GM12878 (cell line): ENCODE measurements around the gene TTC19. TPM values are rescaled to one million over a fixed set of nuclear protein-coding genes. Genes with fewer than 3 reads are reported as not detected.

Experiments
- ATAC-seq: fragments of 200-7000 bp; cut with Tn5 transposase; 3 replicates; pipeline ENCODE4 v1.9.1; 2020; ENCODE audit warnings: mild to moderate bottlenecking, moderate library complexity
- BruUV-seq: library from RNA; stranded (reverse); fragments of 400-500 nt; replicated peaks from 2 replicates; lab custom pipeline; 2021; lab: Mats Ljungman, UMichigan
- CTCF ChIA-PET: fragments of 300-600 bp; sonication (Branson Sonifier 250); formaldehyde crosslinking; extraction: SDS; loops from one replicate; lab custom pipeline; 2021; ENCODE audit warnings: inconsistent platforms; lab: Yijun Ruan, JAX
- POLR2A ChIA-PET: fragments of 350-600 bp; formaldehyde crosslinking; extraction: SDS; loops from one replicate; lab custom pipeline; 2021; ENCODE audit warnings: inconsistent platforms; lab: Charles Lee
- RAD21 ChIA-PET: fragments of 300-600 bp; sonication (Branson Sonifier 250); formaldehyde crosslinking; loops from one replicate; lab custom pipeline; 2023; ENCODE audit warnings: antibody characterized with exemption; ENCODE audit not compliant: unreplicated experiment; lab: Charles Lee
- SMC1A ChIA-PET: fragments of 300-600 bp; sonication (Branson Sonifier 250); formaldehyde crosslinking; loops from one replicate; lab custom pipeline; 2023; ENCODE audit not compliant: unreplicated experiment, uncharacterized antibody; lab: Charles Lee
- DNase-seq: peaks from one replicate; pipeline ENCODE4 v3.0.0-alpha.2; 2011; ENCODE audit warnings: low read depth, low spot score
- FAIRE-seq: peaks from 3 replicates; lab custom pipeline; 2011; peaks lifted over from hg19 to GRCh38; lab: Jason Lieb, UNC
- H2AFZ ChIP-seq: 2 replicates; pipeline ENCODE4 v1.6.0; 2011; ENCODE audit warnings: low read depth, low read length, control low read depth; ENCODE audit not compliant: control insufficient read depth
- H3K27ac ChIP-seq: 2 replicates; pipeline ENCODE4 v1.5.1; 2011; ENCODE audit warnings: control low read depth; ENCODE audit not compliant: control insufficient read depth, insufficient read depth
- H3K27me3 ChIP-seq, 2 experiments: replicated peaks in 1 of 2; 2 replicates each; pipeline versions ENCODE4 v1.6.0 to v1.6.1; 2011; ENCODE audit warnings: low read length in 1 of 2; ENCODE audit not compliant: control insufficient read depth in 2 of 2, insufficient read depth in 2 of 2
- H3K36me3 ChIP-seq, 2 experiments: 2 replicates each; pipeline ENCODE4 v1.5.1; 2011; ENCODE audit warnings: low read length in 1 of 2; ENCODE audit not compliant: control insufficient read depth in 2 of 2, insufficient read depth in 2 of 2
- H3K4me1 ChIP-seq: 2 replicates; pipeline ENCODE4 v1.6.1; 2011; ENCODE audit warnings: mild to moderate bottlenecking, low read length, moderate library complexity, mixed read lengths; ENCODE audit not compliant: control insufficient read depth, insufficient read depth
- H3K4me2 ChIP-seq: 2 replicates; pipeline ENCODE4 v1.6.0; 2011; ENCODE audit warnings: control low read depth; ENCODE audit not compliant: control insufficient read depth, insufficient read depth
- H3K4me3 ChIP-seq: fragments of 200-600 bp; sonication (generic); 2 replicates; pipeline ENCODE4 v1.5.1; 2016
- H3K79me2 ChIP-seq: 2 replicates; pipeline ENCODE4 v1.6.0; 2011; ENCODE audit warnings: low read length; ENCODE audit not compliant: control insufficient read depth, insufficient read depth
- H3K9ac ChIP-seq: 2 replicates; pipeline ENCODE4 v1.8.0; 2011; ENCODE audit warnings: low read length, control low read depth, mixed read lengths; ENCODE audit not compliant: control insufficient read depth, insufficient read depth
- H3K9me3 ChIP-seq: replicated peaks from 3 replicates; pipeline ENCODE4 v1.5.1; 2011; ENCODE audit warnings: mild to moderate bottlenecking, low read length; ENCODE audit not compliant: control insufficient read depth, insufficient read depth
- H4K20me1 ChIP-seq: 2 replicates; pipeline ENCODE4 v1.6.0; 2011; ENCODE audit not compliant: control insufficient read depth, insufficient read depth
- CTCF ChIP-seq, 3 experiments: IDR thresholded peaks in 2 of 3; conservative IDR thresholded peaks in 1 of 3; 2 replicates each; pipeline ENCODE4 v1.5.1; 2011; ENCODE audit warnings: low read depth in 3 of 3, low read length in 3 of 3, mild to moderate bottlenecking in 3 of 3, control low read depth in 2 of 3, moderate library complexity in 2 of 3, inconsistent platforms in 1 of 3, mixed read lengths in 1 of 3; ENCODE audit not compliant: control insufficient read depth in 2 of 3, insufficient read depth in 1 of 3; ENCODE audit errors: extremely low read depth in 1 of 3
- FOS ChIP-seq: IDR thresholded peaks from 3 replicates; pipeline ENCODE4 v1.6.1; 2011; ENCODE audit warnings: borderline replicate concordance; ENCODE audit not compliant: insufficient read length; ENCODE audit errors: extremely low read depth
- MLLT1 ChIP-seq: fragments of 450-650 bp; IDR thresholded peaks from 2 replicates; pipeline ENCODE4 v1.6.1; 2016; ENCODE audit warnings: mild to moderate bottlenecking
- PAX5 ChIP-seq: IDR thresholded peaks from 2 replicates; pipeline ENCODE4 v1.6.1; 2011; ENCODE audit warnings: low read depth, low read length, borderline replicate concordance
- RAD21 ChIP-seq: IDR thresholded peaks from 2 replicates; pipeline ENCODE4 v1.6.1; 2011; ENCODE audit warnings: mild to moderate bottlenecking, low read depth, low read length, moderate library complexity; ENCODE audit not compliant: insufficient read depth
- SUZ12 ChIP-seq: fragments of 200-600 bp; sonication (generic); IDR thresholded peaks from one replicate; pipeline ENCODE4 v1.6.1; 2018; ENCODE audit warnings: antibody characterized with exemption, mild to moderate bottlenecking; ENCODE audit not compliant: unreplicated experiment
- TARDBP ChIP-seq: IDR thresholded peaks from 2 replicates; pipeline ENCODE4 v1.6.1; 2016; ENCODE audit warnings: borderline replicate concordance
- ZBTB11 ChIP-seq: fragments of 450-650 bp; formaldehyde crosslinking; IDR thresholded peaks from 2 replicates; pipeline ENCODE4 v1.5.0; 2022; ENCODE audit warnings: mild to moderate bottlenecking, missing genetic modification characterization
- WGBS: methylation state at CpG from one replicate; pipeline ENCODE4 v1.1.6; 2016; ENCODE audit warnings: low lambda C conversion rate; ENCODE audit not compliant: insufficient replicate concordance, insufficient coverage; ENCODE audit errors: missing lambda C conversion rate; 5-methylcytosine and 5-hydroxymethylcytosine counted together
- in situ Hi-C: fragments of 300-500 bp; cut with MboI; formaldehyde crosslinking; loops from 9 replicates; pipeline ENCODE4 v1.14.3; 2018; ENCODE audit warnings: mixed read lengths
- intact Hi-C: fragments of 100-400 bp; cut with micrococcal nuclease; formaldehyde crosslinking; loops from one replicate; pipeline ENCODE4 v1.14.2; 2022; ENCODE audit not compliant: unreplicated experiment
- polyA plus RNA-seq, 11 experiments: library from polyadenylated mRNA; depleted of rRNA in 4 of 11; unstranded in 6 of 11; stranded (reverse) in 5 of 11; fragments of >200 nt; fragmentation: Nextera tagmentation in 4 of 11; fragmentation: Illumina TruSeq in 1 of 11; extraction: Ambion mirVana in 4 of 11; extraction: Trizol in 1 of 11; gene quantifications; 1 replicate in 1 of 11; 2 replicates in 10 of 11; pipeline versions ENCODE4 v1.2.1 to v1.2.3, GENCODE V29; 2011 to 2016; ENCODE audit warnings: inconsistent platforms in 2 of 11, missing spikeins in 2 of 11, low read depth in 1 of 11
- total RNA-seq, 4 experiments: library from RNA; depleted of rRNA in 3 of 4; stranded (reverse); fragments of >200 nt in 3 of 4; fragmentation: Illumina TruSeq in 1 of 4; extraction: Trizol in 1 of 4; gene quantifications; 2 replicates each; pipeline versions ENCODE4 v1.2.1 to v1.2.3, GENCODE V29; 2013 to 2021
- TF ChIP-seq, protein P1 (sequence below): fragments of 450-650 bp; IDR thresholded peaks from 2 replicates; pipeline ENCODE4 v1.6.1; 2017; ENCODE audit warnings: mild to moderate bottlenecking, low read depth, inconsistent platforms; ENCODE audit not compliant: poor library complexity, severe bottlenecking

Gene TTC19
- total and polyA plus RNA-seq, 10 of the 15 experiments (the other 5 are each of a cell fraction or from before 2014, with no cell fraction given): 5.3 to 29.8 (median 20.1) TPM

- ATAC-seq (no peak), DNase-seq (no peak), FAIRE-seq (no peak)
- in situ Hi-C loops: no loop called here
- BruUV-seq: no TSS peak
- intact Hi-C loops: no loop called here
- Histone ChIP-seq H3K9me3 (no peaks in the 10 kb centered on the region), H2AFZ (no peak overlapping the region), H4K20me1 (no peaks in the 10 kb centered on the region), H3K4me2 (no peak overlapping the region), H3K36me3 (no peaks in the 10 kb centered on the region), H3K4me1 (no peaks in the 10 kb centered on the region), H3K4me3 (no peak overlapping the region), H3K27ac (no peak overlapping the region), H3K27me3 (peaks cover 0 to 4% of the 10 kb centered on the region in 2 experiments; a peak in 1 of 4 replicates), H3K79me2 (no peaks in the 10 kb centered on the region), H3K9ac (no peak overlapping the region)
- ChIA-PET POLR2A (no interaction called here), SMC1A (no interaction called here), RAD21 (no interaction called here), CTCF (no interaction called here)
- WGBS: 91% methylated on average over 4 of the region's 4 CpGs
- TF ChIP-seq CTCF (IDR thresholded peaks at IDR 0.05 in 2 of 3, conservative IDR thresholded peaks at IDR 0.05 in 1 of 3; ENCODE audit: control insufficient read depth in 2 of 3, extremely low read depth in 1 of 3, insufficient read depth in 1 of 3, low read depth in 3 of 3, low read length in 3 of 3) (no peak), PAX5 (no peak), SUZ12 (no peak), RAD21 (no peak), MLLT1 (no peak), ZBTB11 (CRISPR knock-in tag) (no peak), FOS (no peak), TARDBP (no peak)
- TF ChIP-seq, protein P1, sequence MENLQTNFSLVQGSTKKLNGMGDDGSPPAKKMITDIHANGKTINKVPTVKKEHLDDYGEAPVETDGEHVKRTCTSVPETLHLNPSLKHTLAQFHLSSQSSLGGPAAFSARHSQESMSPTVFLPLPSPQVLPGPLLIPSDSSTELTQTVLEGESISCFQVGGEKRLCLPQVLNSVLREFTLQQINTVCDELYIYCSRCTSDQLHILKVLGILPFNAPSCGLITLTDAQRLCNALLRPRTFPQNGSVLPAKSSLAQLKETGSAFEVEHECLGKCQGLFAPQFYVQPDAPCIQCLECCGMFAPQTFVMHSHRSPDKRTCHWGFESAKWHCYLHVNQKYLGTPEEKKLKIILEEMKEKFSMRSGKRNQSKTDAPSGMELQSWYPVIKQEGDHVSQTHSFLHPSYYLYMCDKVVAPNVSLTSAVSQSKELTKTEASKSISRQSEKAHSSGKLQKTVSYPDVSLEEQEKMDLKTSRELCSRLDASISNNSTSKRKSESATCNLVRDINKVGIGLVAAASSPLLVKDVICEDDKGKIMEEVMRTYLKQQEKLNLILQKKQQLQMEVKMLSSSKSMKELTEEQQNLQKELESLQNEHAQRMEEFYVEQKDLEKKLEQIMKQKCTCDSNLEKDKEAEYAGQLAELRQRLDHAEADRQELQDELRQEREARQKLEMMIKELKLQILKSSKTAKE: no peak
Observed at GRCh38 chr17:15972497-15972951, 27.1 kb upstream of the TTC19 start.
